Measurements from ENCODE around the gene LNP1. TPM values are rescaled to one million over a fixed set of nuclear protein-coding genes. Genes with fewer than 3 reads are reported as not detected.

The LNP1 gene
- total RNA-seq, 4 donors from 2014 or later = 0.95 to 8.3 (median 1.1) TPM

- no peaks in the 10 kb centered on the region for H3K9me3 ChIP-seq
- no peaks in the 10 kb centered on the region for H3K27me3 ChIP-seq
- no peaks in the 10 kb centered on the region for H3K4me1 ChIP-seq
- DNase-seq = no peak
- H3K4me3 ChIP-seq = no peak overlapping the region
- H3K36me3 ChIP-seq = no peaks in the 10 kb centered on the region
- TF ChIP-seq CTCF (IDR thresholded peaks at IDR 0.05) (no peak), POLR2A (IDR thresholded peaks at IDR 0.05) (no peak)
- H3K27ac ChIP-seq = no peak overlapping the region
Observed at GRCh38 chr3:100503448-100503847, 102.1 kb downstream of the LNP1 start.

Other genes with a start within 250 kb of the LNP1 start
- gene TBC1D23, start 140.5 kb upstream of the LNP1 start, total RNA-seq = 10 to 100 TPM; 29.7 to 57.4 (median 38.4) TPM
- gene NIT2, start 66.8 kb upstream of the LNP1 start, total RNA-seq = 10 to 100 TPM; 14.0 to 28.3 (median 17.2) TPM
- gene TOMM70, start 450 bp upstream of the LNP1 start, total RNA-seq = 10 to 100 TPM; 25.0 to 34.2 (median 32.4) TPM
- 1 to 10 TPM in 2 of 4 donors, under 1 TPM in 1, not detected in 1; 0.66 to 5.3 (median 4.7) TPM for gene TMEM45A, start 91.1 kb downstream of the LNP1 start, total RNA-seq
- gene ADGRG7, start 208.1 kb downstream of the LNP1 start, total RNA-seq = 100 to 1,000 TPM in 2 of 4 donors, 10 to 100 TPM in 1, 1 to 10 TPM in 1; 5.8 to 124 (median 83.1) TPM

Measured in Peyer's patch (tissue), 4 donors.